ENCODE results near the gene IGSF21. TPM values are rescaled to one million over a fixed set of nuclear protein-coding genes. Genes with fewer than 3 reads are reported as not detected.
"Not testable (repeated sequence)": the region's sequence is repeated elsewhere in the genome, so short reads cannot be mapped to it uniquely, and the experiment has no call there.

Gene IGSF21
- total RNA-seq, 1 donor from 2014 or later = 1.8 TPM

DNA sequence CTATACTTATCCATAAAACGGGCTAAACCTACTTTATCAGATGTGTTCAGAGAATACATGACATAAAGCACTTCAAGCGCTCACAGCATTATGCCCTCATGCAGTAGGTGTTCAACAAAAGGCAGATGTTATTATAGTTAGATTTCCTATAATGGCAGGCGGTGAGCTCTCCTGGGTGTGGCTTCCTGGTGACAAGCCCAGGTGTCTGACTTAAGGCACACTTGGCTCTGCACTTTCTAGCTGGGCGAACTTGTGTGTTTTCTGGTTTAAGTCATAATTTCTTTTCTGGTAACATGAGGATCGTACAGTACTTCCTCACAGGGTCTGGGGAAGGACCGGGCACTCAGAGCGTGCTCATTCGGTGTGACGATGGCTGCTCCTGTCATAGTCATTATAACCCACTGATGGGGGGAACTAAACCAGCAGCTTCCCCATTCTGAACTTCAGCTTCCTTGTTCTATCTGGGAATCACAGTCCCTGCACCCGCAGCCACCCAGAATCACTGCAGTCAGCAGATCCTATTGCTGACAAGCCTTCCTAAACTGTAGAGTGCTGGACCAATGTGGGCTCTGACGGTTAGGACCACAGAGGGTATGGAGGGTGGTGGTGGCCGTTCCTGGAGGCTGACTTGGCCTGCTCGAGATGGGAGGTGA, 52.8 kb downstream of the IGSF21 start:
- ATAC-seq = peak; percentile 88
- peak; percentile 53 for DNase-seq
- intact Hi-C loops (cut with micrococcal nuclease) = no loop called here

DNA sequence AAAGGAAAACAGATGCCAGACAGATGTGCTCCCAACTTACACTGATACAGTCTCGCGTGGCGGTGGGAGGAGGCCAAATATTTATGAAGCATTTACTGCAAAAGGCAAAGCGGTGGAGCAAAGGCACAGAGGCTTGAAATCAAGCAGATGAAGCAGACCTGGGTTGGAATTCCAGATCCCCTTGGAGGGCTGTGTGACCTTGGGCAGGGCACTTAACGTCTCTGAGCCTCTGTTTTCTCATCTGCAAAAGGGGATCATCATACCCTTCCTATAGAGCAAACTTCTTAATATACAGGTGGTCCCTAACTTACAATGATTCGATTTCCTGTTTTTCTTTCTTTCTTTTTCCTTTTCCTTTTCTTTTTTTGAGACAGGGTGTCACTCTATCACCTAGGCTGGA, 54.1 kb downstream of the IGSF21 start:
- DNase-seq (no peak), ATAC-seq (no peak)
- intact Hi-C loops (cut with micrococcal nuclease) = no loop called here

DNA sequence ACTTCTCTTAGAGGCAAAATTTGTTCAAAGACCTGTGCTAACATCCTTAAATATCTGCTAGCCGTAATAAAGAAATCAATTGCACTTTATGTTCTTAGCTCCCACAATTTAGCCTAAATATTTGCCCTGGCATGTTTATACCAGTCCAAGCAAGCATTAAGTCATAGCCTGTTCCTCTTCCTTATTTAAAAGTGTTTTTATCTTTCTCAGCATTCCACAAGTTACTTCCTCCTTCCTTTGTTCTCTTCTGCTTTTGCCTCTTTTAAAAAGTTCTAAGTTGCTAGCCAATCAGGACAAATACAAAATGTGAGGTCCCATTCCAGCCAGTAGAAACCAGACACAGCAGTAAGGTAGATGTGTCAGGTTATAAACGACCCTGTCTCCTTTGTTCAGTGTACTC, 58.0 kb downstream of the IGSF21 start:
- ATAC-seq; intact Hi-C loops (cut with micrococcal nuclease); DNase-seq: not testable (repeated sequence)

DNA sequence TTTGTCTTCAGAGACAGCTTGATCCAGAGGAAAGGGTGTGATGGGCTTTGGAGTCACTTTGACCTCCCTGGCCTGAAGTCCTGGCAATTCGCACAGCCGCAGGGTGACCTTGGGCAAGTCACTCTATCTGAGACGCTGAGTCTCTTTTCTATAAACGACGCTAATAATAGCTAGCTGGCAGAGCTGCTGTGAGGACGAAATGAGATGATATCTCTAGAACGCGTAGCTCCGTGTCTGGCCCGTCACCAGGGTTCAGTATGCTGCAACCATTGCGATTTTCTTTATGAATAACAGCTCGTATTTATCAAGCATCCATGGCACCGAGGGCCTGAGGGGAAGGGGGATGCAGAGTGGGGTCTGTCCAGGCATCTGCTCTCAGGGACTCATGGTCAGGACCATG, 58.7 kb downstream of the IGSF21 start:
- peak; percentile 74 for ATAC-seq
- DNase-seq = no peak
- intact Hi-C loops (cut with micrococcal nuclease) = no loop called here

- DNase-seq (no peak), ATAC-seq (no peak)
- intact Hi-C loops (cut with micrococcal nuclease) = no loop called here
Measured at GRCh38 chr1:18166929-18167328, 59.3 kb downstream of the IGSF21 start.

DNA sequence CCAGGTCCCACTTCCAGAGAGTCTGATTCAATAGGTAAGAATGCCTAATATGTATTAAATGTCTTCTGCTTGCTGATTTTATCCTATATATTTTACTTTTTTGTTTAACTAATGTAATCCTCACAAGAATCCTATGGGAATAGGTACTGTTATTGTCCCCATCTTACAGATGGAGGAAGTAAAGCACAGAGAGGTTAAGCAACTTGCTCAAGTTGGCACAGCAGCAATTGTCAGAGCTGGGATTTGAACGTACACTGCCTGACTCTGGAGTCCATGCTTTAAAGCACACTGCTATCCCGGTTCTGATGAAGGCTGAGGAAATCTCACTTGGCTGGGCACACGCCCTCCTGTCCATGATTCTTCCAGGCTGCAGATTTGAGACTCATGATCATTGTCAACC, 62.8 kb downstream of the IGSF21 start:
- DNase-seq = no peak
- intact Hi-C loops (cut with micrococcal nuclease) = no loop called here
- ATAC-seq = no peak

DNA sequence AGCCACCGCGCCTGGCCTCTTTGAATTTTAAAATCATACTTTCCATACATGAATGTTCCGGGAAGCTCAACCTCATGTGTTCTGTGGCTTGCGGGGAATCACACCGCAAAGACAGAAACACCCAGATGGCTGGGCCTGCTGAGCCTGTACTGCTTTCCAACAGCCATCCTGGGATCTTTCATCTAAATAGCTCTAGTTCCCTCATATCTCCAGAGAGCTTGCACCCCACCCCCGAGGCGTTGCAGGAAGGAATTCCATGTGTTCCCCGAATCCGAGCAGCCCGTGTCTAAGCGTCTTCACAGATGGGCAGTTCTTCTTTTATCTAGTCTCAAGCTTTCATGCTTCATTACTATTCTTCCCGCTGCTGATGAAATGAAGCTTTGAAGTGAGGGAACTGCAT, 66.4 kb downstream of the IGSF21 start:
- no peak for DNase-seq
- intact Hi-C loops (cut with micrococcal nuclease) = no loop called here
- no peak for ATAC-seq

GRCh38 chr1:18175051-18175450, 67.5 kb downstream of the IGSF21 start:
- ATAC-seq (no peak), DNase-seq (no peak)
- intact Hi-C loops (cut with micrococcal nuclease) = no loop called here

GRCh38 chr1:18175530-18176377, 68.2 kb downstream of the IGSF21 start:
- DNase-seq (peak; percentile 67), ATAC-seq (peak; percentile 93)
- intact Hi-C loops (cut with micrococcal nuclease) = no loop called here

GRCh38 chr1:18176619-18177018, 69.0 kb downstream of the IGSF21 start:
- DNase-seq (no peak), ATAC-seq (no peak)
- intact Hi-C loops (cut with micrococcal nuclease) = no loop called here

GRCh38 chr1:18178111-18178510, 70.5 kb downstream of the IGSF21 start:
- ATAC-seq (no peak), DNase-seq (no peak)
- intact Hi-C loops (cut with micrococcal nuclease) = no loop called here

DNA sequence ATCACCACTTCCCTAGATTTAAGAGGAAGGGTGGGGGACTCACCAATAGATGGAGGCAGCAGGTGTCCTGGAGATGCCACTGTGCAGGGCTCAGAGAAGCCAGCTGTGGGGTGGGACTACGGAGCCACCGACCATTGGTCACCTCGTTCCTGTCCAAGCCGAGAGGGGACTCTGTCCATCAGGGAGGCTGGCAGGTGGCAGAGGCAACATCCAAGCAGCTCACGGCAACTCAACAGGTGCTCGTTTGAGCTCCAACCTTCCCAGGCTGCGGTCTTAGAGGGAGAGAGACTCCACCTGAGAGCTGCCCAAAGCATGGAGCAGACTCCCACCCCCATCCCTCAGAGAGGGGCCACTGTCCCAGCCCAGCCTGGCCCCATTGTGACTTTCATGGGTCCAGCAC, 71.4 kb downstream of the IGSF21 start:
- intact Hi-C loops (cut with micrococcal nuclease) = no loop called here
- DNase-seq (no peak), ATAC-seq (no peak)

GRCh38 chr1:18182398-18183160, 75.0 kb downstream of the IGSF21 start:
- intact Hi-C loops (cut with micrococcal nuclease) = no loop called here
- no peak for DNase-seq
- peak; percentile 37 for ATAC-seq

DNA sequence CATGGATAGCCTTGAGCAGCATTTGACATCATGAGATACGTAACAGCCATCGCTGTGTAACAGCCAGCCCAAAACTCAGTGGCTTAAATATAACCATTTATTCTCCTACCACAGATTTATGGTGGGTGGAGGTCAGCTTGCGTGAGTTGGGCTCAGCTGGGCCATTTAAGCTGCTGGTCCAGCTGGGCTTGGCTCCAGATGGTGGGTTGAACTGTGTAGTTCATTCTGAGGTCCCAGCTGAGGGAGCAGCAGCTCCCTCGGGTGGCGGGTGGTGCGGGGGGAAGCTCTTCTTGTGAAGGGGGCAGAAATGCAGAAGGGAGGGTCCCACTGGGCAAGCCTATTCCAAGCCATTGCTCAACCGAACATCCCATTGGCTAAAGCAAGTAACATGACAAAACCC, 75.9 kb downstream of the IGSF21 start:
- DNase-seq = no peak
- intact Hi-C loops (cut with micrococcal nuclease) = no loop called here
- ATAC-seq = no peak

DNA sequence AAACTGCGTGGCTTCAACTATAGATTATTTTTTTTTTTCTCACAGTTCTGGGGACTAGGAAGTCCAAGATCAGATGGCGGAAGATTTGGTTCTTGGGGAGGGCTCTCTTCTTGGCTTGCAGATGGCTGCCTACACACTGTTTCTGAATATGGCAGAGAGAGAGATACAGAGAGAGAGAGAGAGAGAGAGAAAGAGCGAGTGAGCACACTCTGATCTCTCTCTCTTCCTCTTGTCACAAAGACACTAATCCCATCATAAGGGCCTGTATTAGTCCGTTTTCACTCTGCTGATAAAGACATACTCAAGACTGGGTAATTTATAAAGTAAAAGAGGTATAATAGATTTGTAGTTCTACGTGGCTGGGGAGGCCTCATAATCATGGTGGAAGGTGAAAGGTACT, 79.5 kb downstream of the IGSF21 start:
- ATAC-seq (no peak), DNase-seq (no peak)
- intact Hi-C loops (cut with micrococcal nuclease) = no loop called here

DNA sequence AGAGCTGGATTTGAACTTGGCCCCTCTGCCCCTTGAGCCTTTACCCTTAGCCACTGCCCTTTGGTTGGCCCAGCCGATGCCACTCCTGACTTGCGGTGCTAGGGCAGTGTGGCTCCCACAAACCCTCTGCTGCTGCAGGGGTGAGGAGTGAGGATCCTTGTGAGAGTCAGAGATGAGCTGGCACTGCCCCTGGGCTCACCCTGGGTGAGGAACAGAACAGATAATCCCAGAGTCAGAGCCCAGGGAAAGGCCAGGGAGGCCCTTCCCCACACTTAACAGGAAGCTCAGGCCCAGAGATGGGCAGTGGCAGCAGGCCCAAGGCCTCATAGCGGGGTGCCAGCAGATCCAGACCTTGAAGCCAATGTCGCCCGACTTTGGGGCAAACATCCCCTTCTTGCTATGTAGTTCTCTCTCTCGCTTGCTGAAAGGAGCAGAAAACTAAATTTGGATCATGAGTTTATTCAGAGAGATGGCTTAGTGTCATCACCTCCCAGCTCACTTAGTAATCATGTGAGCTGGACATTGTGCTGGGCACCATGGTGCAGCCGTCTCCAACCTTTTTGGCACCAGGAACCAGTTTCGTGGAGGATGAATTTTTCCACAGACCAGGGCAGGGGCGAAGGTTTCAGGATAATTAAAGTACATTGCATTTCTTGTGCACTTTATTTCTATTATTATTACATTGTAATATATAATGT, 81.4 kb downstream of the IGSF21 start:
- intact Hi-C loops (cut with micrococcal nuclease) = no loop called here
- DNase-seq (no peak), ATAC-seq (peak; percentile 73)

- intact Hi-C loops (cut with micrococcal nuclease) = no loop called here
- ATAC-seq (no peak), DNase-seq (no peak)
Measured at GRCh38 chr1:18190598-18190997, 83.0 kb downstream of the IGSF21 start.

DNA sequence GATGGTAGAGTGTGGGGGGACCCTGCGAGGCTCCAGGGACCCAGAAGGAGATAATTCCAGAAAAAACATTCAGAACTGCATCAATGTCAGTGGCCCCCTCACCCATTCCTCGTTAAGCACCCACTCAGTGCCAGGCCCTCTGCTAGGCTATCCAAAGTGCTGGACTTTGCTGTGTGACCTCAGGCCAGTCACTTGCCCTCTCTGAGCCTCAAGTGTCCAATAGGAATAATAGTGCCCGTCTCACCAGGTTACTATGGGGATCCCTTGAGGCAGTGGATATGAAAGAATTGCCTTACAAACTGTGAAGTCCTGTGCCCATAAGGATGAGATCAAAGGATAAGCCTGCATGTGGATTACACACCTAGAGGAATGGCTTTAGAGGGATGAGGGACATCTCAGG, 83.4 kb downstream of the IGSF21 start:
- no peak for ATAC-seq
- DNase-seq = no peak
- intact Hi-C loops (cut with micrococcal nuclease) = no loop called here

DNA sequence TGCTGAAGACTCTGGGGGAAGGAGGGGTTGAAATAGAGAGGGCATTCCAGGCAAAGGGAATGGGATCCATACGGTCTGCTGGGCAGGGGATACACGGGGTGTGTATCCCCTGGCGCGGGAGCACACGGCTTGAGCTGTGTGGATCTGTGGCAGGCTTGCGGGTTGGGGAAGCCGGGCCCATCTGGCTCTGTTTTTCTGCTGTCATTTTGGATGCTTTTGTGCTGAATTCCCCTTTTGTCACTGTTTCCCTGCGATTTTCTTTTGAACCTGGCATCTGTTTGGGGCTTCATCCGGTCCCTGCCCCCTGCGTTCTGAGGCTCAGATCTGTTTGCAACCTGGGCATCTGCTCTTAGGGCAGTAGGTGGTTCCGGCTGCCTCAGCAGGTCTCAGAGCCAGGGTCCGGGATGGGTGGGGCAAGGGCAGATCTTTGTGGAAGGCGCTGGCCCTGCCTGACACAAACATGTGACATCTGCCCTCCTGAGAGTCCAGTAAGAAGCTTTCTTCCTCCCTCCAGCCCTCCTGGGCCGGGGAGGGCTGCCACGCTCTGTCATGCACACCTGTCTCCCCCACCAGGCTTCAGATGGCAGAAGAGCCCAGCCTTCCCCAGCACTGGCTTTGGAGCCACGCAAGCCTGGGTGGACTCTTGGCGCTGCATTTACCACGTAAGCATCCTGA, 84.0 kb downstream of the IGSF21 start:
- DNase-seq = no peak
- no peak for ATAC-seq
- intact Hi-C loops (cut with micrococcal nuclease) = no loop called here

All from left ventricle myocardium superior (tissue), 1 donor.